Esophagus squamous epithelium (tissue), 5 donors: ENCODE measurements around the gene PHACTR2. TPM values are rescaled to one million over a fixed set of nuclear protein-coding genes. Genes with fewer than 3 reads are reported as not detected.
"Not testable (repeated sequence)": the region's sequence is repeated elsewhere in the genome, so short reads cannot be mapped to it uniquely, and the experiment has no call there.

Experiments
- DNase-seq: peaks from one replicate; lab custom pipeline; 2025; lab: John Stamatoyannopoulos, UW
- H3K27ac ChIP-seq, 4 donors: fragments of 200-600 bp; sonication (generic); one replicate each; pipeline ENCODE4 v1.5.1; 2016 to 2019; ENCODE audit warnings: mild to moderate bottlenecking in 1 of 4
- H3K27me3 ChIP-seq, 4 donors: fragments of 200-600 bp; sonication (generic); 1 replicate in 3 of 4; 2 replicates in 1 of 4; pipeline versions ENCODE4 v1.5.1 to v1.6.0; 2017 to 2021; ENCODE audit warnings: antibody characterized with exemption in 1 of 4
- H3K36me3 ChIP-seq, 3 donors: fragments of 200-600 bp; sonication (generic); one replicate each; pipeline ENCODE4 v1.5.1; 2016 to 2019
- H3K4me1 ChIP-seq, 3 donors: fragments of 200-600 bp; sonication (generic); one replicate each; pipeline ENCODE4 v1.5.1; 2017 to 2019
- H3K4me3 ChIP-seq, 4 donors: fragments of 200-600 bp; sonication (generic); 1 replicate in 3 of 4; 2 replicates in 1 of 4; pipeline ENCODE4 v1.5.1; 2016 to 2019; ENCODE audit warnings: mild to moderate bottlenecking in 2 of 4, moderate library complexity in 1 of 4
- H3K9me3 ChIP-seq, 3 donors: fragments of 200-600 bp; sonication (generic); one replicate each; pipeline ENCODE4 v1.5.1; 2016 to 2019
- POLR2A ChIP-seq, 4 donors: fragments of 450-650 bp; IDR thresholded peaks; one replicate each; pipeline ENCODE4 v1.6.1; 2017; ENCODE audit warnings: antibody characterized with exemption in 4 of 4, mild to moderate bottlenecking in 4 of 4, moderate library complexity in 3 of 4
- WGBS, 2 donors: methylation state at CpG; one replicate each; pipeline ENCODE4 v1.1.5; 2018; 5-methylcytosine and 5-hydroxymethylcytosine counted together
- intact Hi-C: fragments of 100-400 bp; cut with DNase I; formaldehyde crosslinking; loops from one replicate; pipeline ENCODE4 v1.15.0; 2022
- total RNA-seq, 4 donors: library from RNA; depleted of rRNA; stranded (reverse); fragments of >200 nt; gene quantifications; one replicate each; pipeline ENCODE4 v1.1.0, GENCODE V29; 2016
- TF ChIP-seq, protein P1 (sequence below), 6 experiments: fragments of 450-650 bp in 4 of 6; fragments of 200-600 bp in 2 of 6; sonication (generic) in 2 of 6; IDR thresholded peaks; one replicate each; pipeline ENCODE4 v1.5.1; 2016 to 2019; ENCODE audit warnings: antibody characterized with exemption in 6 of 6, mild to moderate bottlenecking in 4 of 6, moderate library complexity in 4 of 6
- donor health status: DM: yes; HTN: yes; CAD: no.

The PHACTR2 gene
- total RNA-seq, 4 donors from 2014 or later: 25.1 to 76.9 (median 45.1) TPM

DNA sequence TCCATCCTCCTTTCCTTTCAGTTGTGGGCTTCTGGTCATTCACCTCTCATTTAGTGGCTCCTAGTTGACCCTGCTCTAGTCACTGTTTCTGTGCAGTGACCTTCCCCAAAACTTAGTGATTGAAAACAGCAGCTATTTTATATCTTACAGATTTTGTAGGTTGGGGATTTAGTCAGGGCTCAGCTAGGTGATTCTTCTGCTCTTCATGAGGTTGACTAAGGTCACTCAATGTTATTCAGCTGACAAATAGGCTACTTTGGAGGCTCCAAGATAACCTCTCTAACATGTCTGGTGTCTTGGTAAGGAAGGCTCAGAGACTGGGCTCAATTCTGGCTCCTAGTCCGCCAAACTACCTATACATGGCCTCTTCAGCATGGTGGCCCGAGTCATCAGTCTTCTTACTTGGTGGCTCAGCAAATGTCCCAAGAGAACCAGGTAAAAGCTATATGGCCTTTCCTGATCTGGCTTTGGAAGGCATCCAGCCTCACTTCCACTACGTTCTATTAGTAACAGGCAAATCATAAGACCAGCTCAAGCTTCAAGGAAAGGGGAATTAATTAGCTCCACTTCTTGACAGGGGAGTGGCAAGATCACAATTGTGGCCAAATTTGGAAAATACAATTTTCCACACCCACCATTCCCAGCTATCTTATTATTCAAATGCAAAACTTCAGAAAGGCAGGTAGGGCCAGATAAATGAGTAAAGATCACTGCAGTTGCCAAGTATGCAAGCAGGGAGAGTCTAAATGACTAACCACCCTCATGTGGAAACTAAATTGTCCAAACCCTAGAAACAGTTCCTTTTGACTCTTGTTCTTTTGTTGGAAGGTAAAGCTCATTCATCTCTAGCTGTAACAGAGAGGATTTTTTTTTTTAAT lies 114.9 kb downstream of the PHACTR2 start:
- no peak for DNase-seq
- Histone ChIP-seq H3K36me3 (peaks cover 0 to 76% (median 0%) of the 10 kb centered on the region in 3 donors), H3K27ac (peak overlapping the region in 3 of 4 donors; percentile 53 to 71 (median 61)), H3K9me3 (peaks cover 0 to 4% (median 0%) of the 10 kb centered on the region in 3 donors), H3K4me1 (peaks cover 0 to 7% (median 0%) of the 10 kb centered on the region in 3 donors), H3K4me3 (no peak overlapping the region), H3K27me3 (no peaks in the 10 kb centered on the region)
- TF ChIP-seq, protein P1, sequence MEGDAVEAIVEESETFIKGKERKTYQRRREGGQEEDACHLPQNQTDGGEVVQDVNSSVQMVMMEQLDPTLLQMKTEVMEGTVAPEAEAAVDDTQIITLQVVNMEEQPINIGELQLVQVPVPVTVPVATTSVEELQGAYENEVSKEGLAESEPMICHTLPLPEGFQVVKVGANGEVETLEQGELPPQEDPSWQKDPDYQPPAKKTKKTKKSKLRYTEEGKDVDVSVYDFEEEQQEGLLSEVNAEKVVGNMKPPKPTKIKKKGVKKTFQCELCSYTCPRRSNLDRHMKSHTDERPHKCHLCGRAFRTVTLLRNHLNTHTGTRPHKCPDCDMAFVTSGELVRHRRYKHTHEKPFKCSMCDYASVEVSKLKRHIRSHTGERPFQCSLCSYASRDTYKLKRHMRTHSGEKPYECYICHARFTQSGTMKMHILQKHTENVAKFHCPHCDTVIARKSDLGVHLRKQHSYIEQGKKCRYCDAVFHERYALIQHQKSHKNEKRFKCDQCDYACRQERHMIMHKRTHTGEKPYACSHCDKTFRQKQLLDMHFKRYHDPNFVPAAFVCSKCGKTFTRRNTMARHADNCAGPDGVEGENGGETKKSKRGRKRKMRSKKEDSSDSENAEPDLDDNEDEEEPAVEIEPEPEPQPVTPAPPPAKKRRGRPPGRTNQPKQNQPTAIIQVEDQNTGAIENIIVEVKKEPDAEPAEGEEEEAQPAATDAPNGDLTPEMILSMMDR (IDR thresholded peaks at IDR 0.05): no peak
- TF ChIP-seq POLR2A (IDR thresholded peaks at IDR 0.05): no peak
- intact Hi-C loops: no loop called here
- 18 to 91% methylated on average over 2 to 3 of the region's 3 CpGs for WGBS, 2 donors

GRCh38 chr6:143793280-143793619 lies 115.5 kb downstream of the PHACTR2 start:
- H3K9me3 ChIP-seq: peaks cover 0 to 4% (median 0%) of the 10 kb centered on the region in 3 donors
- TF ChIP-seq, protein P1 (IDR thresholded peaks at IDR 0.05): no peak
- TF ChIP-seq POLR2A (IDR thresholded peaks at IDR 0.05): no peak
- DNase-seq: no peak
- intact Hi-C loops: no loop called here
- no peaks in the 10 kb centered on the region for H3K27me3 ChIP-seq
- peaks cover 0 to 74% (median 0%) of the 10 kb centered on the region in 3 donors for H3K36me3 ChIP-seq
- H3K27ac ChIP-seq: peak overlapping the region in 3 of 4 donors; percentile 53 to 71 (median 61)
- peaks cover 0 to 7% (median 0%) of the 10 kb centered on the region in 3 donors for H3K4me1 ChIP-seq
- no peak overlapping the region for H3K4me3 ChIP-seq

- peaks cover 0 to 71% (median 0%) of the 10 kb centered on the region in 3 donors for H3K36me3 ChIP-seq
- H3K27me3 ChIP-seq, intact Hi-C loops, DNase-seq, H3K9me3 ChIP-seq, H3K4me3 ChIP-seq, H3K27ac ChIP-seq, H3K4me1 ChIP-seq: not testable (repeated sequence)
- WGBS, 2 donors: 94 to 100% methylated on average over 2 of the region's 2 CpGs
Observed at GRCh38 chr6:143796551-143796950, 118.8 kb downstream of the PHACTR2 start.

DNA sequence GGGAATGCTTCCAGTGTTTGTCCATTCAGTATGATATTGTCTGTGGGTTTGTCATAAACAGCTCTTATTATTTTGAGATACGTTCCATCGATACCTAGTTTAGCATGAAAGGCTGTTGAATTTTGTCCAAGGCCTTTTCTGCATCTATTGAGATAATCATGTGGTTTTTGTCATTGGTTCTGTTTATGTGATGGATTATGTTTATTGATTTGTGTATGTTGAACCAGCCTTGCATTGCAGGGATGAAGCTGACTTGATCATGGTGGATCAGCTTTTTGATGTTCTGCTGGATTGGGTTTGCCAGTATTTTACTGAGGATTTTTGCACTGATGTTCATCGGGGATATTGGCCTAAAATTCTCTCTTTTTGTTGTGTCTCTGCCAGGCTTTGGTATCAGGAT lies 120.7 kb downstream of the PHACTR2 start:
- peaks cover 0 to 55% (median 4%) of the 10 kb centered on the region in 3 donors for H3K36me3 ChIP-seq
- 90 to 100% methylated on average over 3 of the region's 3 CpGs for WGBS, 2 donors
- H3K4me1 ChIP-seq, intact Hi-C loops, H3K27ac ChIP-seq, DNase-seq, H3K27me3 ChIP-seq, H3K4me3 ChIP-seq, H3K9me3 ChIP-seq: not testable (repeated sequence)

DNA sequence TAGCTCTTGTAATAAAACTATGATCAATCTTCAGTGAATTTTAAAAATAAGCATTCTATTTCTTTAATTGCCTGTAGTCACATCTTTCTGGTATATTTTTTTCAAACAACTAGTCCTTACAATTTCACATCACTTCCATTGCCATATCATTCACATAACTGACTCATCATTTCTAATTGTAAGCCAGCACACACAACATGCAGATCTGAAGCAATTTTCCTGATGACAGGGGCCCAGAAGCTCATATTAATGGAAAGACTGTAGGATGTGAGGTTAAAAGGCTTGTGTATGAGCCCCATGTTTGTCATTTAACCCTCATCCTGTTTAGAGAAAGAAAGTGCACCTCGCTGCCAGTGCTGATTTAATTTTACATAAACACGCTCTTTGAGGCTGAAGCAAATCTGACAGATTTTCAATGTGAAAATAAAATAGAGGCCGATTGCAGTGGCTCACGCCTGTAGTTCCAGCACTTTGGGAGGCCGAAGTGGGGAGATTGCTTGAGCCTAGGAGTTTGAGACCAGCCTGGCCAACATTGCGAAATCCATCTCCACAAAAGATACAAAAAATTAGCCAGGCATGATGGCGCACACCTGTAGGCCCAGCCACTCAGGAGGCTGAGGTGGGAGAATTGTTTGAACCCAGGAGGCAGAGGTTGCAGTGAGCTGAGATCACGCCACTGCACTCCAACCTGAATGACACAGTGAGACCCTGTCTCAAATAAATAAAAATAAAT lies 125.2 kb downstream of the PHACTR2 start:
- TF ChIP-seq POLR2A (IDR thresholded peaks at IDR 0.05): no peak
- TF ChIP-seq, protein P1 (IDR thresholded peaks at IDR 0.05): no peak
- Histone ChIP-seq H3K27ac (peak overlapping the region in 1 of 4 donors; percentile 7), H3K9me3 (peaks cover 0 to 4% (median 0%) of the 10 kb centered on the region in 3 donors), H3K4me3 (no peak overlapping the region), H3K36me3 (peaks cover 0 to 50% (median 4%) of the 10 kb centered on the region in 3 donors), H3K4me1 (no peaks in the 10 kb centered on the region), H3K27me3 (no peaks in the 10 kb centered on the region)
- no peak for DNase-seq
- intact Hi-C loops: no loop called here
- 80 to 84% methylated on average over 8 of the region's 8 CpGs for WGBS, 2 donors
